Measurements from ENCODE around the gene SUCLG2.

SUCLG2 gene

GRCh38 chr3:67531181-67532101 lies 123.0 kb downstream of the SUCLG2 start:
- TF ChIP-seq ZFP3 (CRISPR knock-in tag; IDR thresholded peaks at IDR 0.05) (no peak), ISL1 (CRISPR knock-in tag; IDR thresholded peaks at IDR 0.05) (peak; percentile 74), ESRRG (CRISPR knock-in tag; IDR thresholded peaks at IDR 0.05) (no peak), ZNF8 (CRISPR knock-in tag; IDR thresholded peaks at IDR 0.05) (no peak), ZC3H10 (CRISPR knock-in tag; IDR thresholded peaks at IDR 0.05) (no peak), ZNF70 (CRISPR knock-in tag; IDR thresholded peaks at IDR 0.05) (no peak)
- peak; percentile 61 for ATAC-seq

- no peak for TF ChIP-seq POU6F1 (CRISPR knock-in tag; IDR thresholded peaks at IDR 0.05; ENCODE audit: borderline replicate concordance, low read depth)
- no peak for ATAC-seq
These were observed 124.5 kb downstream of the SUCLG2 start for GRCh38 chr3:67529915-67530314.

- ATAC-seq, result no peak; the same call in 2 of the 3 replicates
- TF ChIP-seq TOX (CRISPR knock-in tag; IDR thresholded peaks at IDR 0.05; ENCODE audit: borderline replicate concordance), result no peak
- no peak for TF ChIP-seq RARB (CRISPR knock-in tag; IDR thresholded peaks at IDR 0.05)
- TF ChIP-seq BACH2 (CRISPR knock-in tag; IDR thresholded peaks at IDR 0.05; ENCODE audit: borderline replicate concordance), result no peak
- no peak for TF ChIP-seq ISL1 (CRISPR knock-in tag; IDR thresholded peaks at IDR 0.05)
- no peak for TF ChIP-seq ZFP3 (CRISPR knock-in tag; IDR thresholded peaks at IDR 0.05)
- TF ChIP-seq PPARA (CRISPR knock-in tag; IDR thresholded peaks at IDR 0.05; ENCODE audit: borderline replicate concordance), result no peak
- TF ChIP-seq, protein P1, sequence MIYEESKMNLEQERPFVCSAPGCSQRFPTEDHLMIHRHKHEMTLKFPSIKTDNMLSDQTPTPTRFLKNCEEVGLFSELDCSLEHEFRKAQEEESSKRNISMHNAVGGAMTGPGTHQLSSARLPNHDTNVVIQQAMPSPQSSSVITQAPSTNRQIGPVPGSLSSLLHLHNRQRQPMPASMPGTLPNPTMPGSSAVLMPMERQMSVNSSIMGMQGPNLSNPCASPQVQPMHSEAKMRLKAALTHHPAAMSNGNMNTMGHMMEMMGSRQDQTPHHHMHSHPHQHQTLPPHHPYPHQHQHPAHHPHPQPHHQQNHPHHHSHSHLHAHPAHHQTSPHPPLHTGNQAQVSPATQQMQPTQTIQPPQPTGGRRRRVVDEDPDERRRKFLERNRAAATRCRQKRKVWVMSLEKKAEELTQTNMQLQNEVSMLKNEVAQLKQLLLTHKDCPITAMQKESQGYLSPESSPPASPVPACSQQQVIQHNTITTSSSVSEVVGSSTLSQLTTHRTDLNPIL (CRISPR knock-in tag; IDR thresholded peaks at IDR 0.05; ENCODE audit: low read depth), result no peak
- TF ChIP-seq TSHZ2 (CRISPR knock-in tag; IDR thresholded peaks at IDR 0.05), result no peak
These were observed 125.1 kb downstream of the SUCLG2 start for GRCh38 chr3:67529337-67529736.

DNA sequence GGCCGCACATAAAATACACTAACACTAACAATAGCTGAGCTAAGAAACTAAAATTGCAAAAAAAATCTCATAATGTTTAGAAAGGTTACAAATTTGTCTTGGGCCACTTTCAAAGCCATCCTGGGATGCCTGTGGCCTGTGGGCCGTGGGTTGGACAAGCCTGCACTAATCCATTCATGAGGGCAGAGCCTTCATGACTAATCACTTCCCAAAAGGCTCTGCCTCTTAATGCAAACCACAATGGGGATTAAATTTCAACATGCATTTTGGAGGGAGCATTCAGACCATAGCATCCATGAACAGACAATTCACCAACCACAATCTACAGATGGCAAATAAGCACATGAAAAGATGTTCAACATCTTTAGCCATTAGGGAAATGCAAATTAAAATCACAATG lies 128.2 kb downstream of the SUCLG2 start:
- no peak for TF ChIP-seq ARNTL (CRISPR knock-in tag; IDR thresholded peaks at IDR 0.05; ENCODE audit: borderline replicate concordance, low read depth)
- TF ChIP-seq ZC3H10 (CRISPR knock-in tag; IDR thresholded peaks at IDR 0.05), result no peak
- TF ChIP-seq TCF4 (CRISPR knock-in tag; IDR thresholded peaks at IDR 0.05; ENCODE audit: borderline replicate concordance), result no peak
- TF ChIP-seq CSDC2 (CRISPR knock-in tag; IDR thresholded peaks at IDR 0.05), result no peak
- ATAC-seq, result peak; percentile 89

GRCh38 chr3:67524046-67524445 lies 130.4 kb downstream of the SUCLG2 start:
- no peak for ATAC-seq
- TF ChIP-seq ZFP3 (CRISPR knock-in tag; IDR thresholded peaks at IDR 0.05), result no peak
- no peak for TF ChIP-seq POU6F1 (CRISPR knock-in tag; IDR thresholded peaks at IDR 0.05; ENCODE audit: borderline replicate concordance, low read depth)
- TF ChIP-seq PPARA (CRISPR knock-in tag; IDR thresholded peaks at IDR 0.05; ENCODE audit: borderline replicate concordance), result no peak
- TF ChIP-seq ESRRG (CRISPR knock-in tag; IDR thresholded peaks at IDR 0.05), result no peak
- TF ChIP-seq TSHZ2 (CRISPR knock-in tag; IDR thresholded peaks at IDR 0.05), result no peak
- TF ChIP-seq ZC3H10 (CRISPR knock-in tag; IDR thresholded peaks at IDR 0.05), result no peak
- no peak for TF ChIP-seq ZNF8 (CRISPR knock-in tag; IDR thresholded peaks at IDR 0.05)
- no peak for TF ChIP-seq ZNF565 (CRISPR knock-in tag; conservative IDR thresholded peaks at IDR 0.05; ENCODE audit: low read depth)
- TF ChIP-seq CSDC2 (CRISPR knock-in tag; IDR thresholded peaks at IDR 0.05), result no peak
- TF ChIP-seq TOX (CRISPR knock-in tag; IDR thresholded peaks at IDR 0.05; ENCODE audit: borderline replicate concordance), result no peak
- no peak for TF ChIP-seq ZNF70 (CRISPR knock-in tag; IDR thresholded peaks at IDR 0.05)
- TF ChIP-seq ZFP30 (CRISPR knock-in tag; IDR thresholded peaks at IDR 0.05), result no peak
- TF ChIP-seq SNAI2 (CRISPR knock-in tag; IDR thresholded peaks at IDR 0.05), result no peak

All from SK-N-SH treated with all-trans-retinoic acid at 6 μM for 48 hours (cell line).